ENCODE results near the gene CALM1. TPM values are rescaled to one million over a fixed set of nuclear protein-coding genes. Genes with fewer than 3 reads are reported as not detected.

The CALM1 gene
- total and polyA plus RNA-seq, 2 donors (not counting 3 experiments of a cell fraction or from before 2014, with no cell fraction given) = 476 to 731 TPM

- Histone ChIP-seq H3K36me3 (ENCODE audit: control insufficient read depth in 2 of 2, extremely low read depth in 1 of 2, insufficient read depth in 2 of 2, low read length in 2 of 2) (no peaks in the 10 kb centered on the region), H3K9me3 (replicated peaks; ENCODE audit: control insufficient read depth, insufficient read depth, low read length) (no peaks in the 10 kb centered on the region), H3K4me1 (ENCODE audit: control insufficient read depth, extremely low read depth, insufficient read depth, low read length) (peaks cover 7% of the 10 kb centered on the region), H3K9ac (replicated peaks; ENCODE audit: extremely low read depth, insufficient read depth, low read length) (no peak overlapping the region), H3K27me3 (ENCODE audit: control insufficient read depth in 2 of 2, insufficient read depth in 2 of 2, low read length in 2 of 2) (peaks cover 0 to 1% of the 10 kb centered on the region in 2 experiments), H3K4me2 (ENCODE audit: insufficient read depth, low read length) (no peak overlapping the region), H2AFZ (ENCODE audit: low read depth, low read length) (no peak overlapping the region), H3K79me2 (ENCODE audit: control insufficient read depth, insufficient read depth, low read length) (no peaks in the 10 kb centered on the region), H3K9me1 (replicated peaks; ENCODE audit: control insufficient read depth, extremely low read depth, insufficient read depth, low read length) (no peaks in the 10 kb centered on the region), H3K27ac (ENCODE audit: insufficient read depth, low read depth, low read length) (no peak overlapping the region), H3K4me3 (replicated peaks in 1 of 3; ENCODE audit: insufficient read depth in 1 of 3, low read depth in 1 of 3, low read length in 3 of 3) (no peak overlapping the region), H4K20me1 (replicated peaks; ENCODE audit: control insufficient read depth, extremely low read depth, insufficient read depth, low read length) (no peaks in the 10 kb centered on the region)
- TF ChIP-seq POLR2AphosphoS5 (IDR thresholded peaks at IDR 0.05; ENCODE audit: insufficient read depth, low read depth, low read length) (no peak), MAX (IDR thresholded peaks at IDR 0.05; ENCODE audit: insufficient read depth, insufficient read length) (no peak), JUN (IDR thresholded peaks at IDR 0.05; ENCODE audit: borderline replicate concordance, insufficient read depth, insufficient read length, low read depth) (no peak), GATA2 (IDR thresholded peaks at IDR 0.05; ENCODE audit: insufficient read depth, insufficient read length, low read depth, low read length) (no peak), FOS (IDR thresholded peaks at IDR 0.05; ENCODE audit: borderline replicate concordance, insufficient read depth, low read length) (no peak), POLR2A (IDR thresholded peaks at IDR 0.05; ENCODE audit: low read depth, low read length) (no peak), CTCF (IDR thresholded peaks at IDR 0.05; ENCODE audit: extremely low read depth in 1 of 2, insufficient read depth in 1 of 2, low read depth in 1 of 2, low read length in 2 of 2) (no peak), MYC (IDR thresholded peaks at IDR 0.05; ENCODE audit: low read depth, low read length) (no peak), EZH2 (IDR thresholded peaks at IDR 0.05; ENCODE audit: borderline replicate concordance, low read depth, low read length, severe bottlenecking) (no peak)
- DNase-seq (ENCODE audit: low read depth, low spot score) (no peak), FAIRE-seq (no peak)
- CTCF ChIA-PET = no interaction called here
- dilution Hi-C loops (cut with MboI; ENCODE audit: extremely low pct_ligation_motif_present, low sequenced_read_pairs) = no loop called here
- BruUV-seq (replicated peaks) = no TSS peak
- intact Hi-C loops (cut with micrococcal nuclease) = no loop called here
- POLR2A ChIA-PET = no interaction called here
Observed at GRCh38 chr14:90440021-90440451, 43.2 kb downstream of the CALM1 start.
